ENCODE data around the gene ARHGAP20.

DNA sequence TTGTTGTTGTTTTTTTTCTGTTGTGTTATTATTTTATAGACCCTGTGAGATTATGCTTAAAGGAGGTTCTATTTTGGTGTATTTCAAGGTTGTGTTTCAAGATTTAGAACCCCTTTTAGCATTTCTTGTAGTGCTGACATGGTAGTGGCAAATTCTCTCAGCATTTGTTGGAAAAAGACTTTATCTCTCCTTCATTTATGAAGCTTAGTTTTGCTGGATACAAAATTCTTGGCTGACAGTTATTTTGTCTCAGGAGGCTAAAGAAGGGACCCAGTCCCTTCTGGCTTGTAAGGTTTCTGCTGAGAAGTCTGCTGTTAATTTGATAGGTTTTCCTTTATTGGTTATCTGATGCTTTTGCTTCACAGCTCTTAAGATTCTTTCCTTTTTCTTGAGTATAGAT lies 40.7 kb upstream of the ARHGAP20 start:
- TF ChIP-seq CTCF (IDR thresholded peaks at IDR 0.05) (no peak), POLR2A (IDR thresholded peaks at IDR 0.05) (no peak), POLR2AphosphoS5 (IDR thresholded peaks at IDR 0.05) (no peak), EP300 (IDR thresholded peaks at IDR 0.05) (no peak)

Data from stomach (tissue), 4 donors.